Endothelial cell of umbilical vein (primary cell): ENCODE measurements around the gene TCERG1. TPM values are rescaled to one million over a fixed set of nuclear protein-coding genes. Genes with fewer than 3 reads are reported as not detected.

Source experiments
- BruUV-seq: library from RNA; stranded (reverse); fragments of 400-500 nt; replicated peaks from 2 replicates; lab custom pipeline; 2021; lab: Mats Ljungman, UMichigan
- CTCF ChIA-PET: fragments of 300-600, 350-600 bp; sonication (Branson Sonifier 250); formaldehyde crosslinking; loops from one replicate; lab custom pipeline; 2021; ENCODE audit warnings: antibody characterized with exemption, inconsistent platforms; lab: Charles Lee
- POLR2A ChIA-PET: fragments of 300-600, 350-600 bp; sonication (Branson Sonifier 250); formaldehyde crosslinking; loops from one replicate; lab custom pipeline; 2021; ENCODE audit warnings: antibody characterized with exemption, inconsistent platforms; lab: Charles Lee
- DNase-seq: peaks from one replicate; pipeline ENCODE4 v3.0.0-alpha.2; 2011; ENCODE audit warnings: low read depth, low spot score
- FAIRE-seq: peaks from 2 replicates; lab custom pipeline; 2011; peaks lifted over from hg19 to GRCh38; lab: Jason Lieb, UNC
- H2AFZ ChIP-seq: 2 replicates; pipeline ENCODE4 v1.6.0; 2012; ENCODE audit warnings: low read depth, low read length, control low read depth, inconsistent platforms
- H3K27ac ChIP-seq: 2 replicates; pipeline ENCODE4 v1.5.1; 2011; ENCODE audit warnings: low read depth, mild to moderate bottlenecking, control low read depth, low read length, moderate library complexity; ENCODE audit not compliant: insufficient read depth
- H3K27me3 ChIP-seq, 2 experiments: 2 replicates each; pipeline versions ENCODE4 v1.6.0 to v1.6.1; 2011; ENCODE audit warnings: low read length in 2 of 2, mixed read lengths in 1 of 2; ENCODE audit not compliant: control insufficient read depth in 2 of 2, insufficient read depth in 2 of 2
- H3K36me3 ChIP-seq, 2 experiments: 2 replicates in 1 of 2; 3 replicates in 1 of 2; pipeline ENCODE4 v1.5.1; 2011; ENCODE audit warnings: low read length in 2 of 2, mild to moderate bottlenecking in 1 of 2, moderate library complexity in 1 of 2; ENCODE audit not compliant: control insufficient read depth in 2 of 2, insufficient read depth in 2 of 2; ENCODE audit errors: extremely low read depth in 1 of 2
- H3K4me1 ChIP-seq: 3 replicates; pipeline ENCODE4 v1.5.1; 2011; ENCODE audit warnings: mild to moderate bottlenecking, low read length; ENCODE audit not compliant: control insufficient read depth, insufficient read depth; ENCODE audit errors: extremely low read depth
- H3K4me2 ChIP-seq: 2 replicates; pipeline ENCODE4 v1.6.1; 2011; ENCODE audit warnings: low read length, control low read depth, mixed read lengths; ENCODE audit not compliant: insufficient read depth
- H3K4me3 ChIP-seq, 3 experiments: fragments of 200-600 bp in 1 of 3; sonication (generic), shearing (Covaris generic) in 1 of 3; replicated peaks in 1 of 3; 2 replicates each; pipeline ENCODE4 v1.5.1; 2011 to 2016; ENCODE audit warnings: control low read depth in 3 of 3, low read length in 3 of 3, mild to moderate bottlenecking in 2 of 3, inconsistent platforms in 1 of 3, low read depth in 1 of 3, moderate library complexity in 1 of 3; ENCODE audit not compliant: insufficient read depth in 1 of 3
- H3K79me2 ChIP-seq: 2 replicates; pipeline ENCODE4 v1.6.0; 2012; ENCODE audit warnings: low read length, inconsistent platforms; ENCODE audit not compliant: control insufficient read depth, insufficient read depth
- H3K9ac ChIP-seq: replicated peaks from 2 replicates; pipeline ENCODE3; 2011; ENCODE audit warnings: low read length, control low read depth; ENCODE audit not compliant: insufficient read depth; ENCODE audit errors: extremely low read depth
- H3K9me1 ChIP-seq: replicated peaks from 3 replicates; pipeline ENCODE4 v1.6.0; 2011; ENCODE audit warnings: mild to moderate bottlenecking, low read length; ENCODE audit not compliant: control insufficient read depth, insufficient read depth; ENCODE audit errors: extremely low read depth
- H3K9me3 ChIP-seq: replicated peaks from 2 replicates; pipeline ENCODE4 v1.5.1; 2012; ENCODE audit warnings: low read length, inconsistent platforms; ENCODE audit not compliant: control insufficient read depth, insufficient read depth
- H4K20me1 ChIP-seq: replicated peaks from 2 replicates; pipeline ENCODE3; 2011; ENCODE audit warnings: mild to moderate bottlenecking, low read length; ENCODE audit not compliant: control insufficient read depth, insufficient read depth; ENCODE audit errors: extremely low read depth
- CTCF ChIP-seq, 2 donors: IDR thresholded peaks; 1 replicate in 1 of 2; 2 replicates in 1 of 2; pipeline ENCODE4 v1.5.1; 2011; ENCODE audit warnings: low read length in 2 of 2, mild to moderate bottlenecking in 2 of 2, moderate library complexity in 2 of 2, control low read depth in 1 of 2, inconsistent platforms in 1 of 2, low read depth in 1 of 2; ENCODE audit not compliant: insufficient read depth in 1 of 2; ENCODE audit errors: extremely low read depth in 1 of 2
- EZH2 ChIP-seq: IDR thresholded peaks from 2 replicates; pipeline ENCODE4 v1.6.1; 2012; ENCODE audit warnings: borderline replicate concordance, low read depth, mild to moderate bottlenecking, moderate library complexity, low read length, inconsistent platforms; ENCODE audit not compliant: severe bottlenecking
- FOS ChIP-seq: IDR thresholded peaks from 2 replicates; pipeline ENCODE4 v1.6.1; 2011; ENCODE audit warnings: mild to moderate bottlenecking, low read length, moderate library complexity, borderline replicate concordance; ENCODE audit not compliant: insufficient read depth
- JUN ChIP-seq: IDR thresholded peaks from 2 replicates; pipeline ENCODE4 v1.6.1; 2011; ENCODE audit warnings: borderline replicate concordance, low read depth; ENCODE audit not compliant: insufficient read length, insufficient read depth
- MYC ChIP-seq: IDR thresholded peaks from one replicate; pipeline ENCODE4 v1.6.1; 2011; ENCODE audit warnings: mild to moderate bottlenecking, low read depth, low read length
- POLR2A ChIP-seq: IDR thresholded peaks from 2 replicates; pipeline ENCODE4 v1.6.1; 2012; ENCODE audit warnings: low read depth, mild to moderate bottlenecking, control low read depth, low read length
- POLR2AphosphoS5 ChIP-seq: IDR thresholded peaks from 2 replicates; pipeline ENCODE4 v1.6.1; 2012; ENCODE audit warnings: low read depth, mild to moderate bottlenecking, control low read depth, low read length, moderate library complexity; ENCODE audit not compliant: insufficient read depth
- dilution Hi-C: fragments of 300-500 bp; cut with MboI; formaldehyde crosslinking; loops from one replicate; pipeline ENCODE4 v1.15.0; 2019; ENCODE audit warnings: low sequenced_read_pairs; ENCODE audit not compliant: extremely low pct_ligation_motif_present
- intact Hi-C: fragments of 100-400 bp; cut with micrococcal nuclease; formaldehyde crosslinking; loops from one replicate; pipeline ENCODE4 v1.10.0; 2022
- polyA plus RNA-seq, 4 experiments: library from polyadenylated mRNA; depleted of rRNA in 3 of 4; stranded (reverse) in 3 of 4; unstranded in 1 of 4; fragments of >200 nt; gene quantifications; 2 replicates each; pipeline versions ENCODE4 v1.2.1 to v1.2.3, GENCODE V29; 2011 to 2012; ENCODE audit warnings: missing spikeins in 1 of 4
- total RNA-seq: library from RNA; stranded (reverse); gene quantifications from 2 replicates; pipeline ENCODE4 v1.2.3, GENCODE V29; 2021

TCERG1 gene
- total and polyA plus RNA-seq, 2 donors (not counting 3 experiments of a cell fraction or from before 2014, with no cell fraction given), result 71.4 to 98.4 TPM

GRCh38 chr5:146538432-146538831, 91.3 kb downstream of the TCERG1 start:
- no peak overlapping the region for H3K27ac ChIP-seq
- H3K79me2 ChIP-seq, result no peaks in the 10 kb centered on the region
- intact Hi-C loops, result no loop called here
- ChIA-PET CTCF (interaction anchor here (0.8 to 8.8 kb wide), 3 partner anchors 12 to 649 kb away, joined by 3 to 227 read pairs (median 216); no protein-coding TSS in a partner anchor), POLR2A (no interaction called here)
- H3K9ac ChIP-seq, result no peak overlapping the region
- H4K20me1 ChIP-seq, result no peaks in the 10 kb centered on the region
- no peak overlapping the region for H2AFZ ChIP-seq
- FAIRE-seq (no peak), DNase-seq (no peak)
- H3K4me1 ChIP-seq, result no peaks in the 10 kb centered on the region
- H3K36me3 ChIP-seq, result no peaks in the 10 kb centered on the region
- dilution Hi-C loops, result no loop called here
- TF ChIP-seq CTCF (IDR thresholded peaks at IDR 0.05; ENCODE audit: extremely low read depth in 1 of 2, insufficient read depth in 1 of 2, low read depth in 1 of 2, low read length in 2 of 2) (no peak), FOS (no peak), JUN (no peak), EZH2 (no peak), POLR2AphosphoS5 (no peak), POLR2A (no peak), MYC (no peak)
- peaks cover 0 to 2% of the 10 kb centered on the region in 2 experiments for H3K27me3 ChIP-seq
- no TSS peak for BruUV-seq
- H3K4me2 ChIP-seq, result no peak overlapping the region
- no peak overlapping the region for H3K4me3 ChIP-seq
- H3K9me3 ChIP-seq, result no peaks in the 10 kb centered on the region
- no peaks in the 10 kb centered on the region for H3K9me1 ChIP-seq
